ENCODE results near the gene CEBPZ. TPM values are rescaled to one million over a fixed set of nuclear protein-coding genes. Genes with fewer than 3 reads are reported as not detected.
"Not testable (repeated sequence)": the region's sequence is repeated elsewhere in the genome, so short reads cannot be mapped to it uniquely, and the experiment has no call there.

CEBPZ gene
- total RNA-seq, 1 donor from 2014 or later: 65.0 TPM

- no peak for DNase-seq
Observed at GRCh38 chr2:37223131-37223530, 8.3 kb downstream of the CEBPZ start.

- no peak for DNase-seq
Observed at GRCh38 chr2:37219046-37219445, 12.3 kb downstream of the CEBPZ start.

GRCh38 chr2:37215250-37215649, 16.1 kb downstream of the CEBPZ start:
- no peak for DNase-seq

DNA sequence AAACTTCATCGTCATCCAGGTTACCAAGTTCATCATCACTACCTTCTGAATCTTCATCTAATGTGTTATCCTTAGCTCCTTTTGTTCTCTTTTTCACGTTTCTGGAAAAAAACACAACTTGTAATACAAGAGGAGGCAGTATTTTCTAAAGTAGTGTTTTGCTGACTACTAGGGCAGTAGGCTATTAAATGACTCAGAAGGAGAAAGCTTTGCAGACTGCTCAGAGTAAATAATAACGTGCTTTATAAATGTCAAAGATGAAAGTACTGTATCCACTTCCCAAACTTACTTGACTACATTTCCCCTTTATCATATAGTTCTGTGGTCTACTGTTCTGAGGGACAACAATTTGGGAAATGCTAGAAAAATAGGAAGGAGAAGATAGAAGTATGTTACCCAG, 19.5 kb downstream of the CEBPZ start:
- DNase-seq: no peak

- no peak for DNase-seq
Observed at GRCh38 chr2:37211212-37211611, 20.2 kb downstream of the CEBPZ start.

- not testable (repeated sequence) for DNase-seq
Observed at GRCh38 chr2:37206760-37207159, 24.6 kb downstream of the CEBPZ start.

DNA sequence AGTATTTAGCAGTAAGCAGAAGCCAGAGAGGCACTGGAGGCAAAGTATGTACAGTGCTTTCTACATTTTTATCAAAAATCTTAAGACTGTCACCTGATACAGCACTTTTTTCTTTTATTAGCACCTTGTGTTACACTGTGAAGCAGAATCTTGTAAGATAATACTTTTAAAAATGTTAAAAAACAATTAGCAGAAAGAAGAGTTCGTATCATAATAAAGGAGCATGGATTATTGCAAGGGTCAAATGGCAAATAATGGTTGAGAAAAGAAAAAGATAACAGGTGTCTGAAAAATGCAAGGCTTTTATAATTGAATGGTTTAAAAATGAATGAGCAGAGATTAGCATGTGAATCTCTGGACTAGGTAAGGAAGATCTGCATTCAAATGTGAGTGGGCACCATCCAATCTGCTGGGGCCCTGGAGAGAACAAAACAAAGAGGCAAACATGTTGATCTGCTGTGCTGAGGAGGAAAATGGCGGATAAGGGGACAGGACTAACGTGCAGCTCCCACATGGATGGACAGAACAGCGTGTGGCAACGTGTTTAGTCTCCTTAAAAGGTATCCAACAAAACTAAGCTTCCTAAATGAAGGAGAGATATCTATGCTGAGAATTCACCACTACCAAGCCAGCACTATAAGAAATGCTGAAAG, 25.6 kb downstream of the CEBPZ start:
- no peak for DNase-seq

DNA sequence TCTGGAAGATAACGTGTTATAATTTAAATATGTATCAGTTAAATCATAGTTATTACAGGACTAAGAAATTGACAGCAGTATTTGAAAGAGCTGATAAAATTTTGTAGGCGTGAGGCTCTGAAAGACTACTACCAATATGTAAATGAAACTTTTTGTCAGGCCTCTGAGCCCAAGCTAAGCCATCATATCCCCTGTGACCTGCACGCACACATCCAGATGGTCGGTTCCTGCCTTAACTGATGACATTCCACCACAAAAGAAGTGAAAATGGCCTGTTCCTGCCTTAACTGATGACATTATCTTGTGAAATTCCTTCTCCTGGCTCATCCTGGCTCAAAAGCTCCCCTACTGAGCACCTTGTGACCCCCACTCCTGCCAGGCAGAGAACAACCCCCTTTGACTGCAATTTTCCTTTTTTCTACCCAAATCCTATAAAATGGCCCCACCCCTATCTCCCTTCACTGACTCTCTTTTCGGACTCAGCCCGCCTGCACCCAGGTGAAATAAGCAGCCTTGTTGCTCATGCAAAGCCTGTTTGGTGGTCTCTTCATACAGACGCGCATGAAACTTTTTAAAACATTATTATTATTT, 26.2 kb downstream of the CEBPZ start:
- DNase-seq: not testable (repeated sequence)

GRCh38 chr2:37203708-37204107, 27.7 kb downstream of the CEBPZ start:
- DNase-seq: no peak

GRCh38 chr2:37201766-37202165, 29.6 kb downstream of the CEBPZ start:
- DNase-seq: no peak

GRCh38 chr2:37201208-37201607, 30.2 kb downstream of the CEBPZ start:
- no peak for DNase-seq

GRCh38 chr2:37198681-37199065, 32.7 kb downstream of the CEBPZ start:
- DNase-seq: no peak

- peak; percentile 63 for DNase-seq
Observed at GRCh38 chr2:37196320-37197195, 34.8 kb downstream of the CEBPZ start, which contains the start of gene CEBPZOS. Gene CEBPZOS (plus strand): TSS chr2:37196496. CDS start chr2:37199705, 3,209 bp downstream.

DNA sequence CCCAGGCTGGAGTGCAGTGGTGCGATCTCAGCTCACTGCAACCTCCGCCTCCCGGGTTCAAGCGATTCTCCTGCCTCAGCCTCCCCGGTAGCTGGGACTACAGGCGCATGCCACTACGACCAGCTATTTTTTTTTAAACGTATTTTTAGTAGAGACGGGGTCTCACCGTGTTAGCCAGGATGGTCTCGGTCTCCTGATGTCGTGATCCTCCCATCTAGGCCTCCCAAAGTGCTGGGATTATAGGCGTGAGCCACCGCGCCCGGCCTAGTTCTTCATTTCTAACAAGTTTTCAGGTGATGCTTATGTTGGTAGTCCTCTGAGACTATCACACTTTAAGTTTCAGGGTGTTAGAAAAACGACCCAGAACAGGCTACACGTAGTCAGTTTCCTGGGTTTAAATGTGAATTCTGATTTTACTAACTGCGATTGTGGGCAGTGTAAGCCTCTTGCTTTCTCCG, 35.5 kb downstream of the CEBPZ start:
- DNase-seq: not testable (repeated sequence)

DNA sequence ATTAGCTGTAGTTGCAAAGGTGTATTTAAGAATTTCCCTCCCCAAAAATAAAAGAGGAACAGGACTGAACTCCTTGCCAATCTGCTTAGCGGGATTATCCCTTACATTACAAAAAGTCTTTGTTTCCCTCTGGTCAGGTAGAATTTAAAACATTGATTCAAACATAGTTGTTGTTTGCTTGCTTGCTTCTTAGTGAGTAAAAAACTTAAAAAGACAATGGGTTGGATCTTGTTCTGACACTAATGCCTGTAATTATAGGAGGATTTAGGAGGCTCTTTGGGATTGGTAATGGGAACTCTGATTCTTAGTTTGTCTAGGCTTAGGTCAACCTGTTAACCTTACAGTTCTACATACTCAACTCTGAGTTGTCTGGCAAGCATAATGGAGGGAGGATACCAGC, 38.8 kb downstream of the CEBPZ start:
- DNase-seq: no peak

DNA sequence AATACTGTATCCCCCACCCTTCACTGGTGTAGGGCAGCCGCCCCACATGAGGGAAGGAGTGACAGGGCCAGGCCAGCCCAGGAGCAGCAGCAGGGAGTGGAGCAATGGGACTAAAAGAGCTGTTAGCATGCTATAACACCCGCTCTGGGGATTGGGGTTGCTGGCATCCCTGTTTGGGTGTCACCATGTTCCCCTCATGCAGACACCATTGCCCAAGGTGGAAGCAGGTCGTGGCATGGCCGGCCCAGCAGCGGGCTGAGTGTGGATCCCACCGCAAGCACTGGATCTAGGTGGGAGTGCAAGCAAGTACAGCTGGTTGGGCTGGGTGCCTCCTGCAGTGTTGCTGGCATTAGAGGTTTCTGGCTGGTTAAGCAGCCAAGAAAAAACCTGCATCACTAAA, 39.6 kb downstream of the CEBPZ start:
- DNase-seq: no peak

DNA sequence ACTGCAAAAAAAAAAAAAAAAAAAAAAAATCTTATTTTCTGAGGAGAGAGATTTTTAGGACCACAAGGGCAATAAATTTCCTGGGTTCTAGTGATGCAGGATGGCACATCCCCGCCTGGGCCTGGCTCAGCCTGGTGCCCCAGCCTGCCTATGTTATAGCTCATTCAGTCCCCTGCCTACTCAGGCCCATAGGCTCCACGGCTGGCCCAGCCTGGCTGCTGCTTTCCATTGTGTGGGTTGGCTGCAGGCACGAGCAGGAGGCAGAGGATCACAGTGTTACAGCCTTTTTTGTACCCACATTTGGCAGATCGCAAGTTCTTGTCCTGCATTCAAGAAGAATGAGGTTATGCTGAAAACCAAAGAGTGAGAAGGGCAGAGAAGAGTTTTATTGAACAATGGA, 40.1 kb downstream of the CEBPZ start:
- DNase-seq: no peak

DNA sequence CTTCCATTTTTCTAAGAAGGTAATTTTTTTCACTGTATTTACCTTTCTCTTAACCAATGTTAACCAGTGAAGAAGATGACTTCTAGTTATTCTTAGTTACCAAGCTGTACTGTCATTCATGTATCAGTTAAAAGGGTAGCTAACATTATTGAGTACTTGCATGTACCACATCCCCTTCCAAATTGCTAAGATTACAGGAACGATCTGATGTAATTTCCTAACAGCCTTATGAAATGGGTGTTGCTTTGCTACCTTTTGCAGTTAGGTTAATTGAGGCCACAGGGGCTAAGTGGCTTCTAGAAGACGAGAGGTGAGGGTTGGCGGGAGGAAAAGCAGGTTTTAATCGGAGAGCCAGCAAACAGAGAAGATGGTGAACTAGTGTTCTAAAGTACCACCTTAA, 41.1 kb downstream of the CEBPZ start:
- DNase-seq: no peak

DNA sequence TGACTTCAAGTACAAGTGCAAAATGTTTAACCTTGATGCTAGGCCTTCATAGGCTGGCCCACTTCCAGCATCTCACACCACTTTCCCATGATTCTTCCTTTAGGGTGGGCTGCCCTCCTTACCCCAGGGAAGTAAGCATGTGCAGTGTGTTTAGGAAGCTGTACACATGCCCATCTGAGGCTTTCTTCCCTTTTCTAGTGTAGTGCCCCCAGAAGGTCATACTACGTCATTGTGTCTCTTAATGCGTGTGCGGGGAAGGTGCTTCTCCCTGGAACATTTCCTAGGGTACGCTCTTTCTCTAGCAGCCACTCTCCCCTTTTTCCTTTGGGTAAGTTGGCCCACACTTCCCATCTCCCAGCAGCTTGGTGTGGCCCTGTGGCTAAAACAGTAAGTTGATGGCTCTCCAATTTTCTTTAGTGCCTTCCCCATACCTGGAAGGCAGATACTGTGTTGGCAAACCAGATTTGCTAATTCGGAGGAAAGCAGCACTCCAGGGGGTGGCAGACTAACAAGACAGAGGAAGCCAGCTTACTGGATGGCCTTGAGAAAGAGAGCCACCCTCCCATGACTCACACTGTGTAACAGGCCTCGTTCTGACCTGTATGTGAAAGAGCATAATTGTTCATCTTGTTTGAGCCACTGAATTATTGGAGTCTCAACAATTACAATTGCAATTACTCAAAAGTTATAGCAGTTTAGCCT, 41.8 kb downstream of the CEBPZ start:
- DNase-seq: no peak

DNA sequence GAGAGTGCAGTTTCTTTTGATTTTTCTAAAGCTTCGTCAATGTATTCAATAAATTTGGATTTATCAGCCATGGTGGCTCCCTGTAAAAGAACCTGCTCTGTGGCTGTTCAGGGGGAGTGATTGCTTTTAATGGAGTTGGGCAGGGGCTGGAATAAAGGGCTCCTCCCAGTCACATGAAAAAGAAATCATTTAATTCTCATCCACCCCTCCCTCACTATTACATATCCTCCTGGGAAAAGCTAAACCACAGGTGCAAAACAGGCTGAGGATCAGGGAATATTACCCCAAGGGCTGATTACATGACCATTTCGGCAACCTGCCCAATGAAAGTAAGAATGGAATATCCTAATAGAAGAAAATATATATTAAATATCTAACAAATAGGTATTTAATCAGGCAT, 42.8 kb downstream of the CEBPZ start, which contains the start of gene SULT6B1:
SULT6B1 (minus strand) TSS at position 101 of the 400 bp plus-strand sequence; CDS start at position 71, 30 bp downstream.
- no peak for DNase-seq

DNA sequence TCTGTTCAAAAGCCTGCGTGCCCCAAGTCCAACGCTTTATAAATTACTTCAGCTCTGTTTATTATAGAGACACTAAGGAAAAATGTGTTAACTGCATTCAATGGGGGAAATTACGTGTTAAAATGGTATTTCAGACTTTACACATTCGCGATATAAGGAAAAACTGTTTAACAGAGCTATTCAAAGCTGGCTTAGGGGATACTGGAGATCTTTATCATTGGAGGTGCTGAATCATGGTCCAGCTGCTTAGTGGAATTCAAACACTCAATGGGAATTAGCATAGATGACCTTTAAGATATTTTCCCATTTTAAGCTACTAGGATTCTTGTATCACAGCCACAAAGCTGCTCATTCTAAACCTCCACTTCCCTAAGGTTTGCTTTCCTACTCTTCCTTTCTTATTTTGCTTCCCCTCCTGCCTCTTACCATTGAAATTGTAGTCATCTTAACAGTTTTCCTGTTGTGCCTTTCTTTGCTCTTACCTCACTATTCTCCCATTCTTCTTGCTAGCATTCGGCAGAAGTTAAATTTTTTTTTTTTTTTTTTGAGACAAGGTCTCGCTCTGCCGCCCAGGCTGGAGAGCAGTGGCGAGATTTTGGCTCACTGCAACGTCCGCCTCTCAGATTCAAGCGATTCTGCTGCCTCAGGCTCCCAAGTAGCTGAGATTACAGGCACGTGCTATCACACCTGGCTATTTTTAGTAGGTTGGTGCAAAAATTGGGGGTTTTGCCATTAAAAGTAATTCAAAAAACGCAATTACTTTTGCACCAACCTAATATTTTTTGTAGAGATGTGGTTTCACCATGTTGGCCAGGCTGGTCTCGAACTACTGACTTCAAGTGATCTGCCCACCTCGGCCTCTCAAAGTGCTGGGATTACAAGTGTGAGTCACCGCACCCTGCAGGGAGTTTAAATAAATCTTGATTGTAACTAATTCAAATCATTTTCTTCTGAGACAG, 49.4 kb downstream of the CEBPZ start:
- DNase-seq: no peak

Measured in occipital lobe (tissue), 2 donors.